Endothelial cell of hepatic sinusoid (primary cell): ENCODE results near the gene RER1.

Source experiments
- in situ Hi-C: cut with HindIII; loops from 2 replicates; pipeline ENCODE4 v1.10.0; 2017; ENCODE audit warnings: low sequenced_read_pairs

RER1 gene, protein sequence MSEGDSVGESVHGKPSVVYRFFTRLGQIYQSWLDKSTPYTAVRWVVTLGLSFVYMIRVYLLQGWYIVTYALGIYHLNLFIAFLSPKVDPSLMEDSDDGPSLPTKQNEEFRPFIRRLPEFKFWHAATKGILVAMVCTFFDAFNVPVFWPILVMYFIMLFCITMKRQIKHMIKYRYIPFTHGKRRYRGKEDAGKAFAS

DNA sequence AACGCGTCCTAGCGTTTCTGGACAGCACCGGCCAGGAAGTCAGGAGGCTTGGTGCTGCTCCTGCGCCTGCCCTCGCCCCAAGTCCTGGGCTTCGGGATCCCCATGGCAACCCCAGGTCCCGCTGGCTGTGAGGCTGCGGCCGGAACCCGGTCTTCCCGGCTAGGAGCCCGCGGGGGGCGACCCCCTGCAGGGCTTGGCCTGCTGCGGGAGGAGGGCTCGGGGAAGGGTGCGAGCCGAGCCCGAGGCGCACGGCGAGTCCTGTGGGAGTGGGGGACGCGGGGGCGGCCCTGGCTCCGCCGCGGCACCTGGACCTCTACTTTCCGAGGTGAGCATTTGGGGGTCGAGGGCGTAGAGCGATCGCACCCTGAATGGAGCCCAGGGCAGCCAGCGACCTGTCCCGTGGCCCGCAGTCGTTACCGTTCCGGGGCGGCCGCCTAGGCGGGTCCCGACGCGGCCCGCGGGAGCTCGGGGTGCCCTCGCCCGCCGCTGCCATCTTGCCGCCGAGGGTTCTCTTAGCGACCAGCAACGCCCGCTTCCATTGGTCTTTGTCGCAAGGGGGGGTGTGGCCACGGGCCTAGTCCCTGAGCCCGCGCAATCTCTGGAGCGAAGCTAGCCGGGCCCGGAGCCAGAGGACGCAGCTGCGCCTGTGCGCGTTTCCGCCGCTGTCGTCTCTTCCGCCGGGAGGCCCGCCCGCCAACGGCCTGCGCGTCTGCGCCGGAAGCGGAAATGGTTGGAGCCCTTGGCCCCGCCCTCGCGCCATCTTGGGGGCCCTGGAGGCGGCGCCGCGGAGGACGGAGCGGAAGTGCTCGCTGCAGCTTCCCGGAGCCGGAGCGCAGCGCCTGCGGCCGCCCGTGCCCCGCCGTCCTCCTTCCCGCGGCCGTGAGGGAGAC lies at the start of gene RER1, which contains the start of gene MORN1:
TSS of gene RER1 (plus strand) at position 801 of the 890 bp plus-strand sequence. CDS start 3,950 bp downstream, outside the sequence.
TSS of gene MORN1 (minus strand) at position 514 of the 890 bp plus-strand sequence. CDS start at position 493, 21 bp downstream.
- in situ Hi-C loops = no loop called here

DNA sequence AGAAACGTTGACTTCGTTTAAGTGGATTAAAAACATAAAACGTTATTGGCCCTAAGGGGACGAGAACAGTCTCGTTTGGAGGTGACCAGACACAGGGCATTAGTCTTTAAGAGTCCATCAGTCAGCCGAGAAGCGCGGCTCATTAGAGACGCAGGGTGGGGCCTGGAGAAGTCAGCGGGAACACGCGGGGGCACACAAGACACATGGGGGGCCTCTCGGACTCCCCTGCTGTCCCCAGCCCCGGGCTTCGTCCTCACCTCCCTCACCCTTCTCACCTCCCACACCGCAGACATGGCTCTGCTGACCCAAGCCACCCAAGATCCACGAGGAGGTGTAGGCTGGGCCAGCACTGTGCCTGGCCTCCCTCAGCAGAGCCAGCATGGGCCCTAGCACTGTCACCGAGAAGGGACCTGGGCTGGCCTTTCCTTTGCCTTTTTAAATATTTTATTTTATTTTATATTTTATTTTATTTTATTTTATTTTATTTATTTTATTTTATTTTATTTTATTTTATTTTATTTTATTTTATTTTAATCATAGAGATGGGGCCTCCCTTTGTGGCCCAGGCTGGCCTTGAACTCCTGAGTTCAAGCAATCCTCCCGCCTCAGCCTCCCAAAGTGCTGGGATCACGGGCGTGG lies 49.1 kb upstream of the RER1 start:
- in situ Hi-C loops = no loop called here

DNA sequence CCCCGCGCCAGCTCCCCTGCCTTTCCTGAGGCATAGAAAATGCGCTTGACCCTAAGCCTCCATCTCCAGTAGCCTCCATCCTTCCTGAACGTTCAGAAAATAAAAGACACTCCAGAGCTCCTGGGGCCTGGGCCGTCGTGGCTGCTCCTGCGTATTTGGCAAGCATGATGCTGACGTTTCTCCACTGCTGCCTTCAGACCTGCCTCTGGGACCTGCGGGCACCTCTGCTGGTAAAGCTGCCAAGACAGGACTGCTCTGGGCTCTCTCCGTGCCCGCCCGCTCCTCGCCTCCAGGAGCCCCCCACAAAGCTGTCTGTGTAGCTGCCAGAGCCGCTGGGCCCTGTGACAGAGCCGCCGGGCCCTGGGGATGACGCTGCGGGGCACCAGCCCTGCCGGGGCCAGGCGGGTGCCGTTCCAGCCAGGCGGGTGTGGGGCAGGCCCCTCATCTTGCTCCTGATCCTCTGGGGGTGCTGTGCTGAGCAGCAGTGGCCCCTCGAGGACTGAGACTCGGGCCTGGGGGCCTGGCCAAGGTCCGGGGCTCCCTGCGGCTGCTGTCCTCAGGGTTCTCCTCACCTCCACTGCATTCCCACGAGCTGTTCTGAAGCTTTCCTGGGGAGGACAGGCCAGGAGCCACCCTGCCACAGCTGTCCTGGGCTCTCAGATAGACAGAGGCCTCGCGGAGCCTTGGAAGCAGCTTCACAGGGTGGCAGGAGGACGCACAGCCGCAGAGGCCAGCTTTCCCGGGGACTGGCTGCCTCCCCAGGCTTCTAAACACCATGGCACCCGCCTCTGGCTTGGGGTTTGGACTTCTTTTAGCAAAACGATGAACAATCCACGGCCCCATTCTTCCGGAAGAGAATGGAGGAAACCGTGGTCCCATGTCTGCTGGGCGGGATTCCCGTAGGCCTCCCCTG lies 48.4 kb upstream of the RER1 start:
- in situ Hi-C loops = no loop called here

DNA sequence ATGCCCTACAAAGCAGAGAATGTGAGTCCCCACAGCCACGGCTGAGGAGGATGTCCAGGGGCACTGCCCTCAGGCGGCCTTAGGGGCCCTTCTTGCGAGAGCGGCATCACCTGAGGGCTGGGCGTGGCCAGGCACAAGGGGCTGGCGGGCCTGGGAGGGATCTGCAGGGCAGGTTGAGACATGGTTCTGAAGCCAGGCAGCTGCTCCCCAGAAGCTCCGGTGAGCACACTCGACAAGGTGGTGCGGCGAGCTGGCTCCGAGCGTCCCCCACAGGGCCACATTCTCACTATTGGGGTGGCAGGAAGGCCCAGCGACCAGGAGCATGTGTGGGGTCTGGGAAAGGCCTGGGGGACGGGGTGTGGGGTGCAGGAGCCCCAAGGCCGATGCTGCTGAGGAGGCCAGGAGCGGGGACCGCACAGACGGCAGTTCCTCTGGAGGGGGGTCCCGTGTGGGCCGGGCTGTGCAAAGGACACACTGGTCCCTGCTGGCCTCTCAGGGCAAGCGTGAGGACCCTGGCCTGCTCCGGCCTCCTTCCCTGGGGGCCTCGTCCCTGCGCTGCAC lies 47.4 kb upstream of the RER1 start:
- in situ Hi-C loops = no loop called here

DNA sequence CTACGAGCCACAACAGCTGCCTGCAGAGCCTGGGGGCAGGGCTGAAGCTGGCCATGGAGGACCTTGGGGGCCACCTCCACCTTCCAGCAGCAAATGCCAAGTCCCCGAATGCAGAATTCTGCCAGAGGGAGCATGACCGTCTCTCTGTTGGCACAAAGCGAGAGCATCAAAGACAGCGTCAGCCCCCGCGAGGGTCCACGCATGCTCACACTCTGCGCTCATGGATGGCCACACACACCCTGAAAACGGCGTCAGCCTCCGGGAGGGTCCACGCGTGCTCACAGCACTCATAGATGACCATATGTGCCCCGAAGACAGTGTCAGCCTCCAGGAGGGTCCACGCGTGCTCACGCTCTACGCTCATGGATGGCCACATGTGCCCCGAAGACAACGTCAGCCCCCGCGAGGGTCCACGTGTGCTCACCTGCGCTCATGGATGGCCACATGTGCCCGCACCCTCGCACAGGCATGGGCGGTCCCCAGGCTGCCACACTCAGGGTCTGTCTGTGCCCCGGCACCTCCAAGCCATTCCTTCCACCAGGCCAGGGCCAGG lies 46.8 kb upstream of the RER1 start:
- in situ Hi-C loops = loop anchor here (5.0 kb wide), 1 partner anchor 43 kb away; no protein-coding TSS in a partner anchor

DNA sequence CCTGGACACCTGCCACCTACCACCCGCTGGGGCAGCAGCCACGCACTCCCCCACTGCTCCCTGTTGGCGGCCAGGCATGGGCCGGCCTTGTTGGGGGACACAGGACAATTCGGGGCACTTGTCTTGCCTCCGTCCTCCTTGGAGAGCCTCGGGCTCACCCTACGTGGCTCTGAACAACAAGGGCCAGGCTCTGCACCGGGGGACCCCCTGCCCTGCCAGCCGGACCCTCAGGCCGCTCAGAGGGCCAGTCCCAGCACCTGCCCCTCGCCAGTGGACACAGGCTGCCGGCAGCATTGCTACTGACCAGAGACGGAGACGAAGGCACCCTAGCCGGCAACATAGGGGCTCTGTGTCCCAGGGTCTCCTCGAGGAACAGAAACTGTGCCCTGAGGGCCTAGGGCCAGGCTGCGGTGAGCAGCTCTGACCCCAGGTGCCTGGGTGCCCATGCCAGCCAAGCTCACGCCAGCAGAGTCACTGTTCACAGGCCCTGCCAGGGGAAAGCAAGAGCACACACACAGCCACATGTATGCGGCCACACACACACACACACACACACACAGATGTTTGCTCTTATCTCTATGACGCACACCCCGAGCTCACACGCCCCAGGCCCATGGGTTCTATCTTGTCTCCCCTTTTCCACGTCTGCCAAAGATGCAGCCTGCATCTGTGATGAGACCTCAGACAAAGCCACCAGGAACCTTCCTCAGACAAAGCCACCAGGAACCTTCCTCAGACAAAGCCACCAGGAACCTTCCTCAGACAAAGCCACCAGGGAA lies 46.2 kb upstream of the RER1 start:
- in situ Hi-C loops = loop anchor here (5.0 kb wide), 1 partner anchor 43 kb away; no protein-coding TSS in a partner anchor

DNA sequence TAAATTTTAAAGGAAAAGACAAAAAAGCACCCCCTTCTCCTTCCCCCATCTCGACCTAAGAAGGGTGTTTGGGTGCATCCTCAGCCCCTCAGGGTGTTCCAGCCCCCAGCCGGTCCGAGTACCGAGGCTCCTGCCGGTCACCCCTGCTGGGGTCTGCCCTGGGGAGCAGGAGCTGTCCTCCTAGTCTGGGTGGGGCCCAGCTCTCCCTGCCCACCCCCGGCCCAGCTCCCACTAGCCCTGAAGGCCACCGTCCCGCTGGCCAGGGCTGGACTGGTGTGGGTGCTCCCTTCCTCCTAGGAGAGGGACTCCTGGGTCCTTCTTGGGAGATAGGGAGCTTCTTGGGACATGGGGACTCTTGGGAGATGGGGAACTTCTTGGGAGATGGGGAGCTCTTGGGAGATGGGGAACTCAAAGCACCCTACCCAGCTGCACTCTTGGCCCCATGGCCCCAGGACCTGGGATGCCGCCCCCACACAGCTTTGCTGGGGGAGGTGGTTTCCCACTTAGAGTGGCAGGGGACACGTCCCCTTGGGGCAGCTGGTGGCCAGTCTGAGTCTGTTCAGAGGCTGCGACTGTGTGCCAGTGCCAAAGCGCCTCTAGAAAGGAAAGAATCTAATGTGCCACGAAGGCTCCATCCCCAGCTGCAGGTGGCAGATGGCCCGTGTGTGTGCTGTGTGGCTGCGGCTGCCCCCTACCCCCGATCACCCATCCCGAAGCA lies 44.8 kb upstream of the RER1 start:
- in situ Hi-C loops = loop anchor here (5.0 kb wide), 1 partner anchor 45 kb away; no protein-coding TSS in a partner anchor

DNA sequence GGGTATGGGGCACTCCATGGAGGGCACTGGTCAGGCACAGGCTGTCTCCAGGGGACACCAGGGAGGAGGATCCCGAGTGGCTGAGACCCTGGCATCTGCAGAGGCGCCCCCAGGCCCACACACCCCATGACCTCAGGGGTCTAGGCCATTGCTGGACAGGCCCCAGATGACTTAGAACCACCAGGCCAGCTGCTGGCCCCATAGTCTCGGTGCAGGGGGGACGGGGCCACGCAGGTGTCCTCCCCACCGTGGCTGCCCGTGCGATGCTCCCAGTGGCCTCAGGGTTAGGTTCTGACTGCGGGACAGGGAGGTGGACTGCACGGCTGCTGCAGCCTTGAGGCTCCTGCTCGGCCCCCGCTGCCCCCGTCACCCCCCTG lies 44.2 kb upstream of the RER1 start:
- in situ Hi-C loops = loop anchor here (5.0 kb wide), 1 partner anchor 45 kb away; no protein-coding TSS in a partner anchor

DNA sequence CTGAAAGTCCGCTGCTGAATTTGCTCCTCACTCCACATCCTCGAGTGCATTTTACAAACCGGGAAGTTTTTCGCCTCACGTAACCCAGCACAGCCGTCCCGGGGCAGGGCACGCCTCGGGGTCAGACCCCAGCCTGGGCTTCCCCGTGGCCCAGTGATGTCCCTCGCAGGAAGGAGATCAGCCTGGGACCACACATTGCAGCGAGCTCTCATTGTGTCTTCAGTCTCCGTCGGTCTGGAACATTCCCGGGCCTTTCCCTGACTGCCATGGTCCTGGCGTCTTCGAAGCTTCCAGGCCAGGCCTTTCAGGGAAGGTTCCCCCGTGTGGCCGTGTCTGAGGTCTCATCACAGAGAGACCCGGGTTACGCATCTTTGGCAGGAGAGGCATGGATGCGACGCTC lies 43.7 kb upstream of the RER1 start:
- in situ Hi-C loops = loop anchor here (5.0 kb wide), 1 partner anchor 46 kb away; no protein-coding TSS in a partner anchor

DNA sequence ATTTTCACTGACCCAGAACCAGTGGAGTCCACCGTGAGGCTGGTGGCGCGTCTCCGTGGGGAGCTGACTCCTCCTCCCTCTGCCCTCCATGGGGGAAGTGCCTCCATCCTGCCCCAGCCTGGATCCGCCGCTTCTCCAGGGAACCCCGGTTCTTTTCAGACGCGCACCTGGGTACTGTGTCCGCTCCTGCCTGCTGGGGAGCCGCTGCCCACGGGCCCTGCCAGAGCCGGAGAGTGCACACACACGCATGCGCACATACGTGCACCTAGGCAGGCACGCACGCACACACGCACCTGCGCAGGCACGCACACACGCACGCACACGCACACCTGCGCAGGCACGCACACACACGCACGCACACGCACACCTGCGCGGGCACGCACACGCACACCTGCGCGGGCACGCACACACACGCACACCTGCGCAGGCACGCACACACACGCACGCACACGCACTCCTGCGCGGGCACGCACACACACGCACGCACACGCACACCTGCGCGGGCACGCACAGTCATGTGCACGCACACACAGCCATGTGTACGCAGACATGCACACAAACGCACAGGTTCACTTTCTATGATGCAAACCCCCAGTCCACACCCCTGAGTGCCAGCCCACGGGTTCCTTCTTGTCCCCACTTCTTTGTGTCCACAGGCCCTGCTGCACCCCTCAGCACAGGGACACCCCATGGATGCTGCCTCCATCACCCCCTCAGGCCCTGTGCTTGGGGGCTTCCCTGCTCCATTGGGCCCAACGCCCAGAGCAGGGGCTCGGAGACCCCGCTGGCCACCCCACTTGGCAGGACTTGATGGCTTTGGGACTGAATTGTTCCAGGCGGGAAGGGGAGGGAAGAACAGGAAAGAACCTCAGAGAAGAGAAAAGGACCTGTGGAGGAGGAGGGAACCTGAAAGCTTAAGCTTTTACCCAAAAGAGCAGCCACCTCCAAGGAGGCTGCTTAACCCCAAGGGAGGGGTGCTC lies 43.0 kb upstream of the RER1 start:
- in situ Hi-C loops = loop anchor here (5.0 kb wide), 1 partner anchor 46 kb away; no protein-coding TSS in a partner anchor

DNA sequence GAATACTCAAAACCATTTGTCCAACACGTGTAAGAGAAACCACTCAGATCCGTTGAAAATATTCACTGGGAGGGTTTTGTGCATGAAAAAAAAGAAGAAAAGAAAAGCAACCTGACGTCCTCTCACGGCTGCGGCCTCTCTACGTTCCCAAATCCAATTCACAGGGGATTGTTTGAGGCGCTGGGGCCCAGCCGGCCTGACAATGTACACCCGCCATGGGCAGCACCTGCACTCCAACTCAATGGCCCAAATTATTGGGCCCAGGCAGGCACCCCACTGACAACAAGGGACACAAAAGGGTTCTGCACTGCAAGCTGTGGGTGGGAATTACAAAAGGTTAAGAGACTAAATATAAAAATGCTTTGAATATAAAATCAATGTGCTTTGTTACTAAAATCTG lies 41.8 kb upstream of the RER1 start:
- in situ Hi-C loops = loop anchor here (5.0 to 10.0 kb wide), 2 partner anchors 48 to 155 kb away; partner anchors contain the start of gene FAAP20

DNA sequence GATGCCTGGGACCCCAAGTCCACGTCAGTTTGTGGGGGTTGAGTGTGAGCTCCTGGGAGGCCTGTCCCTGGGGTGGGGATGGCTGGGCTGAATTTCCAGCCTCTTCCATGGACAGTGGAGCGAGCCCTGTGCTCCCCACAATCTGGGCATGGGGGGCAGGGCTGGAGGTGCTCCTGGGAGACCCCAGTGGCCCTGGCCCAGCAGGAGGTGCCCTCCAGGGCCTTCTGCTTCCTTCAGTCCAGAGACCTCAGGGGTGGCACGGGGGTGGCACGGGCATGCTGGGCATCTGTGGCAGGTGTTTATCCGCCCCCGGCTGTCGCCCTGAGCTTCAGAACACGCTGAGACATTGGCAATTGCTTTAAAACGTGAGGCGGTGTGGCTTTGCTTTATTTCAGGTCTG lies 41.1 kb upstream of the RER1 start:
- in situ Hi-C loops = loop anchor here (10.0 kb wide), 1 partner anchor 156 kb away; the partner anchor contains the start of gene FAAP20

DNA sequence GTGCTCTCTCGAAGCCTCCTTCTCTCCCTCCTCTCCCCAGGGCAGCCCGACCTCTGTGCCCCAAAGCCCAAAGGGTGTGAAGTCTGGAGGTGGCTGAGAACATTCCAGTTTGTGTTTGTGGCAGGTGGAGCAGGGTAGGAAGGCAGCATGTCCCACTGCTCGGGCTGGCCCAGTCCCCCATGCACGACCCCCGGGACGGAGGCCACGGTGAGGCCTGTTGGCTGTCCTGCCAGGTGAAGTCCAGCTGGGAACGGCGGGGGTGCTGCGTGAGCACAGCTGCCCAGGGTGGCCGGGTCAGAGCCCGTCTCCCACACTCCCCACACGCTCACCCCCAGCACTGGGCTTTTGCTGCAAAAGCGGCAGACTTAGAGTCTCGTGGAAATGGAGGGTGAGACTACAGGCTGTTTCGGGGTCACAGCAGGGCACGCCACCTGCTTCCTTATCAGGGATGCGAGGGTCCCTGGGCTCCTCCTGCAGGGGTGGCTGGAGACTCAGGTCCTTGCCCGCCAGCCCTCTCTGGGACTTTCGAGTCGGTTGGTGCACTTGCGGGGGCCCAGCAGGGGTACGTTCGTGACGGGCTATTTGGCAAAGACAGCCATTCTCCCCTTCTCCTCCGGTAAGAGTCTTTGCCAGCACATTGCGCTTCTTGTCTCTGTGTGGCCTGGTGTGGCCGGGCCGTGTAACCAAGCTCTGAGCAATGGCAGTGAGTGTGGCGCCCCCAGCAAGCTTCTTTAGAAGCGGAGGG lies 40.6 kb upstream of the RER1 start:
- in situ Hi-C loops = loop anchor here (10.0 kb wide), 1 partner anchor 156 kb away; the partner anchor contains the start of gene FAAP20

DNA sequence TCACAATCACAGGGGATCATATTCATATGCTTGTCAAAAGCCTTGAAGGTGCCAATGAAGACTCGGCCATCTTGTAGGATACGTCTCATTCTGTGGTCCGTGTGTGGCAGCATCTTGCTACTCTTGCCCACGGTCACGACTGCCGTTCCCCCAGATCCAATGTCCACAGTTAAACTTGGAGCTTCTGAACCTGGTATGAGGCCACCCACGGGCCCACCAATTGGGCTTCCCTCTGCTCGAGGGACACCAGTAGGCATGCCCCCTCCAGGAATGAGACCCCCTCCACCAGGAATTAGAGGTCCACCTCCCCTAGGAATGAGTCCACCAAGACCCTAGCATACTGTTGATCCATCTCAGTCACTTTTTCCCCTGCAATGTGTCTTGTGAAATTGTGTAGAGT lies 39.9 kb upstream of the RER1 start:
- in situ Hi-C loops = loop anchor here (10.0 kb wide), 1 partner anchor 157 kb away; the partner anchor contains the start of gene FAAP20

DNA sequence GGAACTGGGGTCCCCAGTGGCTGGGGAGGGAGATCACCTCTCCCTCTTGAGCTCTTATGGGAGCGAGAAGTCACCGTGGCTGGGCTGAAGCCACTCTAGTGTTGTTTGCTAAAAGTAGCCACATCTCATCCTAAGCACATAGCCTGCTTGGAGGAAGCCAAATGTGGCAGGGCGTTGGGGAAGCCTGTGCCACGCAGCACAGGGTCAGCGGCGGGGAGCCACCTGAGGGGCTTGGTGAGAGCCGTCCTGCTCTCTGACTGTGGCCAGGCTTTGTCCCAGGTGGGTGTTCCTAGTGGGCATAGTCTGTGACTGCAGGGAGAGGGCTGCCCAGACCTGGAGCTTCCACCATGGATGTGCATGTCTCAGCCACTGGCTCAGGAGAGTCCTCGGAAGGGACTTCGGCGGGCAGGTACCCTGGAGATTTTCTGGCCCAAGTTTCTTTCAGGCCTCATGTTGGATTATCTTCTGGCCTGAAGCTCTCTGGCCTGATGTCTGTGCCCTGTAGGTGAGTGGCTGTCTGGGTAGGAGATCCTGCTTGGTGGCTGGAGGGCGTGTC lies 39.2 kb upstream of the RER1 start:
- in situ Hi-C loops = loop anchor here (10.0 kb wide), 1 partner anchor 158 kb away; the partner anchor contains the start of gene FAAP20
